HL-60/S4 (cell line): ENCODE data around the gene DYNC2LI1.

ENCODE experiments used
- in situ Hi-C: fragments of 300-500 bp; cut with MboI; formaldehyde crosslinking; loops from 2 replicates; pipeline ENCODE4 v1.14.3; 2022; ENCODE audit warnings: low sequenced_read_pairs

Gene DYNC2LI1

DNA sequence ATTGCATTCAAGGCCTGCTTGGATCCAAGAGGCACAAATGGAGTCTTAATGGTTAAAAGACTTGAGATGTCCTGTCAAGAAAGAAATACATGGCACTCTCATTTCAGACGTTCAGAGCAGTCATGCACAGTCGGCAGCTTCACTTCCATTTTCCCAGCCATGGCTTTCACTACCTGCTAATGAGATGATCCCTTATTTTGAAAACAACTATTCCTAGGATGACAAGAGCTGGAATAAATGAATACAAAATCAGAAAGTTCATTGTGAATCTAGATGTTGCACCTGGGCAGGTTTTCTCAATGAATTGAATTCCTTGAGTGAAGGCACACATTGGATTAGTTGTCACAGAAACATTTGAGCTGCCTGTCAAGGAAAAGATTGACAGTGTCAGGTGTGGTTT, 39.1 kb downstream of the DYNC2LI1 start:
- in situ Hi-C loops, result no loop called here

- in situ Hi-C loops, result no loop called here
Observed at GRCh38 chr2:43814711-43815110, 40.9 kb downstream of the DYNC2LI1 start.

- in situ Hi-C loops, result no loop called here
Observed at GRCh38 chr2:43818761-43819160, 44.9 kb downstream of the DYNC2LI1 start.

DNA sequence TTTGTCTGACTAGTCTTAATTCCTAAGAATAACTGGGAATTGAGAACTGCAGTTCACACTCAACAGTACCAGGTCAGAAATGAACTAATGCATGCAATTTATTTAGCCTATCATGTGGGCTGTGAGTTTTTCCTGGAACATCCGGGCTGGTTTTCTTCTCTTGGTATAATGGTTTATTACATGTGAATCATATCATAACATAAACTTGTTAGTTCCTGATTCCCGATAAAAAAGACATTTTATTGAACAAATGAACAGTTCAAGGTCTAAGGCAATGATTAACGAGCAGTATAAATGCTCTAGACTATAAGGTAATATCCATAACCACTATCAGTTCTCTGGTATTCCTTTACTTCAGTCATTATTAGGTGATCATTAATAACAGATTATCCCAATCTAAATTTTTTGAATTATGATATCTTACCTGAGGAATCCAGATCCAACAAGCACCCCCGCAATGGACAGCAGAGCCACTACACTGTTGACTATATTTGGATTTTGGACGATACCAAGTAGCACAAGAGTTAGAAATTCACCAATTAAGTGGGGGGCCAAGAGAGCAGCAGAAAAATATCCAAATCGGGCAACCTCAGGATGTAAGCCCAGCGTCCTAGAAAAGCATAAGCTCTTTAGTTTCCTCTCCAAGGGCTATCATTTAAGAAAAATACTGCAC, 45.8 kb downstream of the DYNC2LI1 start:
- in situ Hi-C loops, result no loop called here

GRCh38 chr2:43822839-43823238, 49.0 kb downstream of the DYNC2LI1 start:
- in situ Hi-C loops, result no loop called here

- in situ Hi-C loops, result no loop called here
Observed at GRCh38 chr2:43823751-43824150, 49.9 kb downstream of the DYNC2LI1 start.

GRCh38 chr2:43824512-43824911, 50.7 kb downstream of the DYNC2LI1 start:
- in situ Hi-C loops, result no loop called here

DNA sequence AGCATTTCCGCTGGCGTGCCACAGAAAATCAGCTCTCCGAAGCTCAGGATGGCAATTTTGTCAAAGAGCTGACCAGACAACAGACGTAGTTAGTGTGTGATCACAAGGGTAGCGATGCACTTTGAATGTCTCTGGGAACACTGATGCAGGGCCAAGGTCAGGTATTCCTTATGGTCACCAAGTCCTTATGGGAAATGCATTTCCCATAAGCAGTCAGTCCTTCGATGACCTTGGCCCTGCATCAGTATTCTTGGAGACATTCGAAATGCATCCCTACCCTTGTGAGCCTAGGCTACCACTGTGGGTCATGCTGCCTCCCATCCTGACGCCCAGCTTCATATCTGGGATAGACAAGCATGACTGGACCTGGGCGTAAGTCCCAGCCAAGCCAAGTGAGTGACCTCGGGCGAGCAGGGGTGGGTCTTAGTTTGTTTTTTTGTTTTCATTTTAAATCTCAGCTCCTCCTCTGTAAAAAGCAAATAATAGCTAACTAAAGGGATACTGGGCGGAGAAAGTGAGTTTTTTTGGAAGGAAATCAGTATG, 51.2 kb downstream of the DYNC2LI1 start:
- in situ Hi-C loops, result no loop called here

DNA sequence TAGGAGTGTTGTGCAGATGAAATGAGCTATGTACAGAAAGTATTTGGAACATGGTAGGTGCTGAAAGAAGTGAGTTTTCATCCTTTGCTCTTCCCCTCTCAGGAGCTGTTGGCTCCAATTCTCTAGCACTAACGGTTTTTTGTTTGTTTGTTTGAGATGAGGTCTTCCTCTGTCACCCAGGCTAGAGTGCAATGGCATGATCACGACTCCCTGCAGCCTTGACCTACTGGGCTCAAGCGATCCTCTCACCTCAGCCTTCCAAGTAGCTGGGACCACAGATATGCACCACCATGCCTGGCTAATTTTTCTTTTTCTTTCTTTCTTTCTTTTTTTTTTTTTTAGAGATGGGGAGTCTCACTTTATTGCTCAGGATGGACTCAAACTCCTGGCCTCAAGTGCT, 52.0 kb downstream of the DYNC2LI1 start:
- in situ Hi-C loops, result no loop called here

GRCh38 chr2:43826305-43827250, 52.7 kb downstream of the DYNC2LI1 start:
- in situ Hi-C loops, result no loop called here

DNA sequence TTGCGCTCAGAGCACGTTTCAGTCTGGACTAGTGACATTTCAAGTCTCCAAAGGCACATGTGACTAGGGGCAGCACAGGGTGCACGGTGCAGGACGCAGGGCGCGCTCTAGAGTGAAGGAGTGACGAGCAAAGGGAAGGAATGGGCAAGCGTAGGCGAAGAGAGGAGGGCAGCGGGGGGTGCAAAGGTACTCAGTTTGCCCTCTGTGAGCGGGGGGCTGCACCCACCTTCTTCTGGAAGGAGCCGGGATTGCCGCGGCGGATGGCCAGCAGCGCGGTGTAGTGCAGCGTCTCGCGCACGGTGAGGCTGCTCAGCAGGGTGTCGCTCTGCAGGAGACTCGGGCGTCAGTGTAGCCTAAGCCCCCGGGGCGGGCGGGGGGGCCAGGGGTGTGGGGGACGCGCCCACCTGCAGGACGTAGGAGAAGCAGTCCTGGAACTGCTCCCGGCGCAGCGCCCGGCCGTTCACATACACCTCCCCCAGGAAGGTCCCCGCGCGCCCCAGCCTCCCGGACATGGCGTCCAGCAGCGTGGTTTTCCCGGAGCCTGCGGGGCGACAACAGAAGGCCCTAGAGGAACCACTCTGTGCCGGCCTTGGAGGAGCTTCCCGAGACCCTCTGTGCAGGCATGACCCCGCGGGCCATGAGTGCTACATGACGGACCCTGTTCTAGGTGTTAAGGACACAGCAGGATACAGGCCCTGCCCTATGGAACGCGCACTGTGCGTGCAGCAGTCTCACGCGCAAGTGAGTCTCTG, 57.9 kb downstream of the DYNC2LI1 start:
- in situ Hi-C loops, result no loop called here

- in situ Hi-C loops, result no loop called here
Observed at GRCh38 chr2:43832457-43832856, 58.6 kb downstream of the DYNC2LI1 start.

DNA sequence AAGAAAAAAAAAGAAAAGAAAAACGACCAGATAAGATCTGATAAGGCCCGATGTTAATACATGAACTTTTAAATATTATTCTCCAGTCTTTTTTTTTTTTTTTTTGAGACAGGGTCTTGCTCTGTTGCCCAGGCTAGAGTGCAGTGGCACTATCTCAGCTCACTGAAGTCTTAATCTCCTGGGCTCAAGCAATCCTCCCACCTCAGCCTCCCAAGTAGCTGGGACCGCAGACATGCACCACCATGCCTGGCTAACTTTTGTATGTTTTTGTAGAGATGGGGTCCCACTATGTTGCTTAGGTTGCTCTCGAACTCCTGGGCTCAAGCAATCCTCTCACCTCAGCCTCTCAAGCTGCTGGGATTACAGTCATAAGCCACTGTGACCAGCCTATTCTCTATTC, 63.2 kb downstream of the DYNC2LI1 start:
- in situ Hi-C loops, result no loop called here

- in situ Hi-C loops, result no loop called here
Observed at GRCh38 chr2:43837831-43838559, 64.2 kb downstream of the DYNC2LI1 start.

GRCh38 chr2:43838560-43839267, 64.9 kb downstream of the DYNC2LI1 start, which contains the start of the genes ABCG5 and ABCG8:
Gene ABCG5, minus strand, starts transcription at chr2:43838839. Its CDS starts 160 bp downstream, at chr2:43838679.
Gene ABCG8, plus strand, starts transcription at chr2:43838971. Its CDS starts 83 bp downstream, at chr2:43839054.
- in situ Hi-C loops, result no loop called here

GRCh38 chr2:43839776-43840564, 66.1 kb downstream of the DYNC2LI1 start:
- in situ Hi-C loops, result no loop called here

GRCh38 chr2:43840965-43841364, 67.1 kb downstream of the DYNC2LI1 start:
- in situ Hi-C loops, result no loop called here

- in situ Hi-C loops, result no loop called here
Observed at GRCh38 chr2:43841949-43842865, 68.4 kb downstream of the DYNC2LI1 start.
